ELF-1 (cell line): Measurements from ENCODE around the gene TGFB1.
A peak's percentile ranks its signal among the peaks of the same experiment; 100 is the strongest.
"Not testable (repeated sequence)": the region's sequence is repeated elsewhere in the genome, so short reads cannot be mapped to it uniquely, and the experiment has no call there.

ENCODE experiments used
- DNase-seq: peaks from one replicate; pipeline ENCODE4 v3.0.0-alpha.2; 2016; ENCODE audit warnings: low read depth, low spot score

TGFB1 gene

GRCh38 chr19:41302624-41303351 is 50.9 kb downstream of the TGFB1 start:
- no peak for DNase-seq

- no peak for DNase-seq
These were observed 53.2 kb downstream of the TGFB1 start for GRCh38 chr19:41300555-41300954.

GRCh38 chr19:41299755-41300089 is 54.0 kb downstream of the TGFB1 start:
- no peak for DNase-seq

- no peak for DNase-seq
These were observed 54.5 kb downstream of the TGFB1 start for GRCh38 chr19:41299046-41299754.

- DNase-seq, result peak; percentile 48
These were observed 55.3 kb downstream of the TGFB1 start for GRCh38 chr19:41298348-41298964.

GRCh38 chr19:41297628-41298347 is 55.9 kb downstream of the TGFB1 start:
- DNase-seq, result no peak

- DNase-seq, result no peak
These were observed 57.3 kb downstream of the TGFB1 start for GRCh38 chr19:41296433-41296871.

- DNase-seq, result no peak
These were observed 58.2 kb downstream of the TGFB1 start for GRCh38 chr19:41295499-41295898.

- DNase-seq, result no peak
These were observed 59.3 kb downstream of the TGFB1 start for GRCh38 chr19:41294393-41294792.

GRCh38 chr19:41289814-41290213 is 63.9 kb downstream of the TGFB1 start:
- not testable (repeated sequence) for DNase-seq

- DNase-seq, result no peak
These were observed 64.8 kb downstream of the TGFB1 start for GRCh38 chr19:41288673-41289530.
